GM19023 (cell line): ENCODE data around the gene PVALB.

Source experiments
- ATAC-seq: cut with Tn5 transposase; IDR thresholded peaks from one replicate; pipeline ENCODE4 v1.9.1; 2021; ENCODE audit warnings: mild to moderate bottlenecking, moderate library complexity; ENCODE audit not compliant: unreplicated experiment

The PVALB gene

DNA sequence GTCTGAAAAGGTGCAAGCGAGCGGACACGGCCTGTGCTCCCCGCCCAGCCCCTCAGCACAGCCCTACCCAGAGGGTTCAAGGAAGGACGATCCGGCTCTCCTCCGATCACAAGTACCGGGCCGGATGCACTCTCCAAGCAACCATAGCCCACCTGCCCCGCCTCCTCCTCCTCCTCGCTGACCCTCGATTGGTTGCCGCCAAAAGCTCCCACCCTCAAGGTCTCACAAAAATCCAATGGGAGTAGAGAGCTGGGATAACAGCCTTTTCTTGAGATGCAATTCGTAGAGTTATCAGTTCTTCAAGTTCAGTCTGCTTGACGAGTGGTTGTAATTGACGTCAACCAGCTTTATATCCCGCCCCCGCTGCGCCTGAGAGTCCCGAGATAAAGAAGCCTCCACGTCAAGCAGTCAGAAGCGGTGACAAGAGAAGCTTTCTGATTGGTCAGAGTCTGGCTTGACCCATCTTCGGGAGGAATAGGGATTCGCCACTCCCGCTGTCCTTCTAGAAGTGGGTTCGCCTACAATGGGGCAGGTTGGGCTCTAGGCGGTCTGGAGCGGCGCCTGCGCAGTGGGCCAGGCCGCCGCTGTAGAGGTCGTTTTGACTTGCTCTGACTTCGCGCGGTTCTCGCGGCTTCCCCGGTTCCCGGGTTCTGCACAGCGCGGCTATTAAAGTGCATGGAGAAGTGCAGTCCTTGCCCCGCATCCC lies 40.7 kb downstream of the PVALB start, which contains the start of gene IFT27:
Gene IFT27 (minus strand): TSS at position 156 of the 706 bp plus-strand sequence. CDS start 412 bp downstream, outside the sequence.
- peak; percentile 85 for ATAC-seq

DNA sequence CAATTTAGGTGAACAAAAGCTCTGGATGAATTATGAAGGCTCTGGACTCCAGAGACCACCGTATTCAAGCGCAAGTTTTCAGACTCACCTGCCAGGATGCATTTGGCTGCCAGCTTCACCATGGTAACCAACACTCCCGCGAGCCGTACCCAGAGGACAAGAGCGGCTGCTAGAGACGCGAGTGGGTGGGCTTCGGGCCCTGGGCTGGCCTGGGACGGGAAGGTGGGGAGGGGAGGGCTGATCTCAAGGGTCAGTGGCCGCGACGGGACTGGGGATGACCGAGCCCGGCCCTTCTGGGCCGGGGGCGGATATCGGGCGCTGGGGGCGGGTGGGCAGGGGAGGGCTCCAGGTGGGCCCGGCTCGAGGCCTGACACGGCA lies 41.3 kb downstream of the PVALB start:
- peak; percentile 9 for ATAC-seq

DNA sequence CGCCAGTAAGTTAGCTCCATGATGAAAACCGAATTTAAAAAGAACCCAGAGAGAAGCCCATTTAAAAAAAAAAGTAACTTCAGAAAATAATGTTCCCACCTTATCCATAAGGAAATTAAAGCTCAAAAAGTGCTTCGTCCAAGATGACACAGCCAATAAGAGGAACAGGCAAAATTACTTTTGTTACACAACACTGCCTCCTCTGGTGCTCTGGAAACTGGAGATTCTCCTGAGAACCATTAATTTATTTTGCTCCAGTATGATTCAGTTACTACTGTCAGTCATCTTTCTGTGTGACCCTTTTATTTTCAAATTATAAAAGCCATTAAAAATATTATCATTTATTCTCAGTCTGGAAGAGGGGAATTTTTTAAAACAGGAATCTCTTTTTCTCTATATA lies 42.9 kb downstream of the PVALB start:
- ATAC-seq, result no peak

DNA sequence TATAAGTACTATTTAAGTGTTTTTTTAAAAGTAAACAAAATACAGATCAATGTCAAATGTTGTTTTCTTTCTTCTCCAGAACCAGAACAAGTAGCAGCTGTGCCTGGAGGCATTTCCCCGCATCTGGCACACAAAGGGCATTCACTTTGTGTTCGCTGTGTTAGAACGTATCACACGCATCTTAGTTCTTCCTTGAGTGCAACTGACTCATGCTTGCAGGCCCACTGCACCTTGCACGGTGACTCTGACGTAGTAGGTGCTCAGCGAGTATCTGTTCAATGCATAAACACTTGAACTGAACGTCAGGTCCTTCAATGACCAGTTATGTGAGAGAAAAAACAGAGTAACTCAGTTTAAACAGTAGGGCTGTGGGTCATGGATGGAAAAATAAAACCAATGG lies 44.4 kb downstream of the PVALB start:
- no peak for ATAC-seq

DNA sequence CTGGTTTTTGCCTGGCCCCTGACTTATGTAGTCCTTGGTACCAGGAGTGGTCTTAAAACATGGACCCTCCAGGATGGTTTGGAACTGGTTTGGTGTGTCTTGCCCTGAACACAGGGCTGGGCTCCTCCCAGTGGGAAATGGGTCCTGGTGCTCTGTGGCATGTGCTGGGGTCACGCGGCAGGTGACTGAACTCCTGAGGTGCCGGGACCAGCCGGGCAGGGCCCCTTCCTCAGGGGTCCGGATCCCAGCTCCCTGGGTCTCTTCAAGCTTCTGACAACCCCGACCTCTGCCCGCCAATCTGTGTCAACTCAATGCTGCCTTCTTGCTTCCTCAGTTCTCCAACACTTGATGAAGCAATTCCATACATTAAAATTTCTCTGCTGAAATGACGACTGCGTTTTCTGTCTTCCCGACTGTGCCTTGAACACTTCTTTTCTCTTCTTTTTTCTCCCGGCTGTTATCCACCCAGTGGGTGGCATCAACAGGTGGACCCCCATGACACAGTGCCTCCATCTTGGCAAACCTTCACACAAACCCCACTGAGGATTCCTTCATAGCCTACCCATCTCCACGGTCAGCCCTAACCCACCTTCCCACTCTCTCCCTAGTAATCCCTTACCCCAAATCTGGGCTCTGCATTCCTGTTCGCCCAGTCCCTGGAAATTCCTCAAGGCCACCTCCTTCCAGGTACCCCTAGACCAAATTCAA lies 45.3 kb downstream of the PVALB start:
- no peak for ATAC-seq

DNA sequence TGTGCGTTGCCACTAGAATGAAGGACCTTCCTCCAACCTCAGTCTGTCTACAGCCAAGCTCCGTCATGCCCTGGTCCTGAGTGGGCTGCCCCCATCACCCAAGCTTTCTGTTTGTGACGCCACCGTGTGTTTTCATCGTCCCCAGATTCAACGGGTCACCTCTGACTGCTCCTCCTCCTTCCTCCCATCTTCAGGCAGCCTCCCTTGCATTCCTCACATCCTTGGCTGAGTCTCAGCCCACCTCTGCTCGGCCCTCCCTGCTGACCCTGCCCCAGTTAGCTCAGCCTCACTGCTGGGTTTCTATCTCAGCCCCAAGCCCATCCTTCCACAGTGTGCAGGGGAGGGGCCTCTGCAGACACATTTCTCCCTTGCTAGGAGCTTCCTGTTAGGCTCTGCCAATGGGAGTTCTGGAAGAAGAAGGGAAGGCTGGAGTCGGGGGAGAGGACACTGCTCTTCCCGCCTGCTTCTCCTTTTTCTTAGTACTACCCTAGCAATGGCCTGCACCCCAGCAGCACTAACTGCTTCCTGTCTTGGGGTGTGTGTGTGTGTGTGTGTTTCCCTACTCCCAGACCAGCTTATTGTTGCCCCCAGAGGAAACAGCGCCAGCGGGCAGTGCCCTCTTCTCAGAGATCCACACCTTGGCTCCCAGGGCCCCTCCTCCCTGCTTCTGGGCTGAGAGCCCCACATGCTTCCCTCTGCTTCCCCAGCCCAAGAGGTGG lies 46.2 kb downstream of the PVALB start:
- ATAC-seq, result no peak

DNA sequence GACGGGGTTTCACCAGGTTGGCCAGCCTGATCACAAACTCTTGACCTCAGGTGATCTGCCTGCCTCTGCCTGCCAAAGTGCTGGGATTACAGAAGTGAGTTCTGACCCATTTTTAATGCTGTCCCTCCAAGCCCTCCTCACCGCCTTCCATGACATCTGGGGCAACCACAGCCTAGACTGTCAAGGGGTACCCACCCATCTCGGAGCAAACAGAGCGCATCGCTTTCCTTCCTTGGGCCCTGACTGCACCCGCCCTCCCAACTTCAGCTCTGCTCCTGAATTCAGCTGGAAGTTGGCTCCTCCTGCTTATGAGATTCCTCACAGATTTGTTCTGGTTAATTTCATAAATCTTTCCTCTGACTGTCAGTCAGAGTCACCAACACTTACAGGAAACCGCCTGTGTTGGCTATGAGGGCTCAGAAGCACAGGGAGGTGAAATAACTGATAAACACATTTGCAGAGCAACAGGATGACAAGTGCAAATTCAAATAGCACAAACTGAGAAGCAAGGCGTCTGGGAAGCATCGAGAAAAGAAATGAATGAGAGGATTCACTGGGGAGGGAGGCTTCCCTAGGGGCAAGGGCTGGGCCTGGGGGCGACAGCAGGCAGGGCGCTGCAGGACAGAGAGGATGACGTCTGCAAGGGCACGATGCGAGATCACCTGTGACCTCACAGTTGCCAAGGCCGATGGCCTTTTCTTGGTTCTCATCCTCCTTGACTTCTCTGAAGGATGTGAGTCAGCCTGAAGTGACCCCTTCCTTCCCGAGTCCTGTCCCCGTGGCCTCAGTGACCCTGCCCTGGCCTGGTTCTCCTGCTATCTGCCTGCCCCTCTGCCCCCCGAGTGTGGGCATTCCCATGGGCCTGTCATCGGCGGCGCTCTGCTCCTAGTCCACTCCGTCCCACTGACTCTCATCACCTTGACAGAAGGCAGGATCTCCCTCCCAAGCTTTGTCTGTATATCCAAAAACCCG lies 47.0 kb downstream of the PVALB start:
- ATAC-seq, result no peak

DNA sequence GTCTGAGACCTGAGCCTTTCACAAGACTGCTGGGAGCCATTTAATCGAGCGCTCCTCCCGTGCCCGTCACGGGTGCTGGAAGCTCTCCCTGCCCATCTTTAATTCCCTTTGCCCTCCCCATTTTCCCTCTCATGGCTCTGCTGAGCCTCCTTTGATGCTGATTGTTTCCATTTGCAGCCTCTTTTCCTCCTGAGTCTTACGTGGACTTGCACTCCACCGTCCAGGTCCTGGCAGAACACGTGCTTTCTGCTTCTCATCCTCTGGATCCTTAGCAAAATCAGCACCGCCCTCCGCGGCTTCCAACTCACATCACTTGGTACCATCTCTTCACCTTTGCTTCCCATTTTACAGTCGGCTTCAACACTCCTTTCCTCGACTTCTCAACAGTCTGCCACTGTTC lies 48.2 kb downstream of the PVALB start:
- ATAC-seq, result no peak

DNA sequence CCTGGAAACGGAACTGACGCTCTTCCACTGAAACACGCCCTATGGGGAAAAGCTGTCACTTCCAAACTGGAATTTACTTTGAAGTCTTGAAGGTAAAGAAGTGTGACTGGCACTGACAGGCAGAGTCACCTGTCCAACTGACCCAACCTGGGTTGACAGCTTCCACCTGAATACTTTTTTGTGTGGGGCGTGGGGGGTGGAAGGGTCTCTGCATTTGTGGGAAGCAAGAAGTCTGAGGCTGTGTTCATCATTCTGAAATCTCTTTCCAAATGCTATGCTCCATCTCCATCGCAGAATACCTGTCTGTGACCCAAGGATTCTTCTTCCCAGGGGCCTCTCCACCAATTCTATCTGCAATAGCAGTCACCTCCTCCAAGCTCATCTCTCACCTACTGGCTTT lies 48.7 kb downstream of the PVALB start:
- ATAC-seq, result no peak

DNA sequence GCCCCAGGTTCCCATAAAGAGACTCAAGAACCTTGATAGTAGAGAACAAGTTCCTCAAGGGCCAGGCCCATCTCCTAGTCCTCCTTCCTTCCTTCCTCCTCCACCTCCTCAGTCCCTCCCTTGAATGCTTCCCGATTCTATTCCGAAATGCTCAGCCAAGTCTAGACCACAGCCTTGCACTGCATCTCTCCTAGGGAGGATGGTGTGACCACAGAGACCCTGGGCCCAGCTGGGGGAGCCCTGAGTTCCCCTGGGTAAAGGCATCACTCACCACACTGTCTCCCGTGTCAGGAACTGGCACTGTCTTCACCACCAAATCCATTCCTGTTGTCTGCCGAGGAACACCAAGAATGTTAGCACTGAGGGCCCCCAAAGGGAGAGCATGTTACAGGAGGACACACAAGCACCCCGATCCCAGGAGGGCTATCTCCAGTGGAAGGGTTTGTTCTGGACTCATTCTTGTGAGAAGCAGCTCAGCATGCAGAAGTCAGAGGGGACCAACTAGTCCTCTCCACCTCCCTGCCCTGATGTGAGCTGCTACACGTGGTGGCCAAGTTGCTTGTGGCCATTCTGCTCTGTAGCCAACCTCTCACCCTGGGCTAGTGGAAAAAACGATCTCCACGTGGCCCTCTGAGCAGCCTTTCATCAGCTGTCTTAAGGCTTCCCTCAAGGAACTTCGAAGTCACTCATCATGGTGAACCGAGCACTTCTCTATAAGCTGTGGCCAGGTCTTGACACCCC lies 49.6 kb downstream of the PVALB start:
- ATAC-seq, result no peak

DNA sequence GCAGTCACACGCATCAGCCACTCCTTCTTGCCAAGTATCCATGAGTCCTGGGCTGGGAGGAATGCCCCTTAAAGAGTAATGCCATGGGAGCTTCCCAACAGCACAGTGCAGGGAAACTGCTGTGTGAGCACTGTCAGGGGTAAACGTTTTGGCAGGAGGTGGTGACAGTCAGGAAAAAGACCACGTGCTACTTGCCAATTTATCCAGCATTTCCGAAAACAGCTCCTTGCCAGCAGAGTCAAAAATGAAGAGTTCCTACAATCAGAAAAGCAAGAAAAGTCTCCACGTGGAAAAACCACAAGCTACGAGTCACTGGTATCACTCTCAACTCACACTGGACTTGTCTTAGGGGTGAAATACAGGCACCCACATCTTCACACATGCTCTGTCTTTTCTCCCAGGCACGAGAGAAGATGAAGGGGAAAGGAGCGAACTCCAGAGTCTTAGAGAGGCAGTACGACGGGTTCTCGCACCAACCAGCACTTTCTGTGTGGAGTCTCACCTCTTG lies 50.8 kb downstream of the PVALB start:
- no peak for ATAC-seq

DNA sequence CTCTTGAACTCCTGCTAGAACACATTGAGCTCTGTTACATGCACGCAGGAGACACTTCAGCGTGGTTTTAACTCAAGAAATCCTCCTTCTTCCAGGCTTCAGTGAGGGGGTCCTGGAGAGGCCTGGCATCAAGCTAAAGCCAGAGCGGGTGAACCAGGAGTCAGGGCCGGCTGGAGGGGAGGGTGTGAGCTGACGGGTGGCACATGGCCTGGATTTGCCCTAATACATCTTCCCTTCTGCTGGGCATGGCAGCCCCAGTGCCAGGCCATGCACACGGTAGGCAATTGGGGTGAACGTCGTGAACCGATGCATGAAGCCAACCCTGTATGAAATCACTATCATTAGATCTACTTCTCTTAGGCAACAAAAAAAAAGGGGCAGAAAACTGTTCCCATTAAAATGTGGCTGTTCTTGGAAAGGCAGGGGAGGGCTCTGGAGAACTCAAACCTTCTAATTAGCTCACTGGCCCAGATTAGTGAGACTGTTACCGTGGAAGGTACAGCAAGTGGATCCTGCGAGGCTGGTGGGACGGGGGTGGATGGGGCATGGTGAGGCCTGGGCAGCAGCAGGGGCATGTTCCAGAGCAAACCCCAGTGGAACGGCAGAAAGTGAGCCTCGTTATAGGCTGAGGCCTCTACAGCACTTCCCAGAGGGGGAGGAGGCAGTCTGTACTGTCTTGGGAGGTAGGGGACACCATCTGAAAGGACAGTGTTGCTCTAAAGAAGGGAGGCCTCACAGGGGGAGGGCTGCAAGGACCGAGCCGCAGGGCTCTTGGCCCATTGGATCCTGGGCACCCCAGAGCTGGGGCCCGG lies 51.5 kb downstream of the PVALB start:
- no peak for ATAC-seq

DNA sequence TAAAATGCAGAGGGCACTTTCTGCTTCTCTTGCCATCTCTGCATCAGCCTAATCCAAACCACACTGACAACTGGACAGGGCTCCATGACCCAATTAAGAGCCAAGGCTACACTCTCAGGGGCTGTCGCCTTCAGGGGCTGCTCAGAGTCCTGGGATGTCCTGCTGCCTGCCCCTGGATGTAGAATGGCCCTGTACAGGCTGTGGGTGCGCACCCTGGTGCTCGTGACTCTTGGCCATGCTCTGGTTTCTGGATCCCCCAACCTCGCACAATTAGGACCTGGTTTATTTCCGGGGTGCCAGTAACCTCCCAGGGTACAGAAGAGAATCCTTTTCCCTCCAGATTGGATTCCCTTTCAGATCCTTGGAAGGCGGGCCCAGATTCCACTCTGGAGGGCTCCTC lies 52.2 kb downstream of the PVALB start:
- ATAC-seq, result no peak

DNA sequence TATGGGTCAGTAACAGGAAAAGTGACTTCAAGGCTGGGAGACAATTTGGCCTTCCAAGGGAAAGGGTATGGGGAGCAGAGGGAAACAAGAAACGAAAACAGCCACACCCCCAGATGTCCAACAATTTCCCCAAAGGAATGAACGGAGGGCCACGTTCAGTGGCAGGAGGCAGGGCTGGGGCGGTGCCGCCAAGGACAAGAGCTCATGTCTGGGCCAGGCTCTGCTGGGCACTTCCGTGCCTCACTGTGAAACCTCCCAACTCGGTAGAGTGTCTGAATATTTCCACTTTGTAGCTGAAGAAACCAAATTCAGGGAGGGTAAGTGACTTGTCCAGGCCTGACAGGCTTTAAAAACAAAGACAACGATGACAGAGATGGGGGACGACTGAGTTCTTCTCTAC lies 52.8 kb downstream of the PVALB start:
- ATAC-seq, result no peak

DNA sequence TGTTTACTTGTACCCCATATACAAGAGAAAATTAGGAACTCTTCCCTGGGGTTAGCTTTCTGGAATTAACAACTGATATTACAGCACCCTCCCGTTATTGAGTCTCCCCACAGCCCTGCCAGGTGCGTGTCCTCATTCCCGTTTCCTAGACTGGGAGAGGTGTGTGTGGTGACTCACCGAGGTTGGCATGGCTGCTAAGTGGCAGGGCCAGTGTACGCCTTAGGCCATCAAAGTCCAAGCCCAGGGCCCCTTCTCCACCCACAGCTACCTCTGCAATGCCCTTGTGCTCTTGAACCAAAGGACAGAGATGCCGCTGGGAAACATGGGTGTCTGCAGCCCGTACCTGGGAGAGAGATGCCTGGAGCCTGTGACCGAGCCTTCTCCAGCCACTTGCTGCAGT lies 53.3 kb downstream of the PVALB start:
- no peak for ATAC-seq

DNA sequence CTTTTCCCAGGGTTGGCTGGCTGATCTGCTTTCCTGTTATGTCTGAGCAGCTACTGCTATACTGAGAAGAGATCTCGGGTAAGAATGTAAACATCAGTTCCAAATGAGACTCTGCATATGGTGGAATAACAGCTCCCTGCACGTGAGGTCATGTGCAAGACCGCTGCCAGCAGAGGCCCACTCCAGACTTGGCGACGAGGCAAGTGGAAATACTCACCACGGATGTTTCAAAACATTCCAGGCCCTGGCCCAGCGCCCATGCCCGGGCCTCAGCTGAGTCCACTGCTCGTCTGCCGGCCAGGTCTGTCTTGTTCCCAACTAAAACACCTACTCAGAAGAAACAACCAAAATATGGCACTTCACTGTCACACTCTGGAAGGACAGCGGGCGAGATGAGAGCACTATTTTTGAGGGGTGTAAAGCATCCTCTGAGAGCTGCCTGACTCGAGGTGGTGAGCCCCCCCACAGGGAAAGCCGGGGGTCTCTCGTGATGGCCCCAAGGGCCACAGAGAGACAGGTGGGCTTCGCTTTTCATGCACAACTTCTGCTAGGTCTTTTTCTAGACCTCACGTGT lies 54.1 kb downstream of the PVALB start:
- ATAC-seq, result no peak

DNA sequence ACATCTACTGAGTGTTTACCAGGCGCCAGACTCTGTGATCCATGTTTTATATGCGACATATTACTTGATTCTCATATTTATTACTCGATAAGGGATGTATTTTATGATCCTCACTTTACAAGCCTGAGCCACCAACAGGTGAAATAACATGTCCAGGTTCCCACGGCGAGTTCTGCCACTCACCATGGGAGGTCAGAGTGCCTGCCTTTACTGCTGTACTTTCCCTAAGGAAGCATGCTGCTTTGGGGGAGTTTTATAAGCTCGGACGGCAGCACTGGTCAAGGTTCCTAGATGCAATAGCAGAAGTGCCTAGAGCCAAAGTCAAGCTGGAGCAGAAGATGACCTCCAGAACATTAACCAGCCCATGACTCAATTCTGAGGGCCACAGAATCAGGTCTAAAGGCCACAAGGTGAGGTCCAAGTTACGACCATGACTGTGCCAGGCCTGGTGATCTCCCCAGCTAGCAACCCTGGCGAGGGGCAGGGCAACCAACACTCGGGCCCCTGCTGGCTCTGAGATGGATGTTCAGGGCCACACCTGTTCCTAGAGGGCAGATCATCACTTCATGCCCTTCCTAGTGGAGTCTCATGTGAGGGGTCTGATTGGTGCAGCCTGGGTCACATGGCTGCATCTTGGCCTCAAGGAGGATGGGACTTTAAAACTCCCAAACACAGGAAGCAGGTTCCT lies 55.1 kb downstream of the PVALB start:
- ATAC-seq, result no peak

DNA sequence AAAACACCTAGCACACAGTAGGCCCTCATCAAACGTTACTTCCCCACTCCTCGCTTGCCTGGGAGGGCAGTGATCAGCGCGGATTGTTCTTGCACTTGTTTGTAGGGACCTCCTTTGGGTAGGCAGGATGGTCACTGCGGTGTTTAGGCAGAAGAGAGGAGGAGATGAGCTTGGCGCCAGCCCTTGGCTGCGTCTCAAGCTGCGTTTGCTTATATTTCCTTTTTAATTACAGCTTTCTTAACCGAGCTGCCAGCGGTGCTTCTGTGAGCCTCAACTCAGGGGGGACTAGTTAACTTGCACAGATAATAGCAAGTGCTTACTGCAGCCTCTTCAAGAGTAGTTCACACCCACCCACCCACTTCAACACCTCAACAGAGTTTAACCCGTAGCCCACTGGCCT lies 56.0 kb downstream of the PVALB start:
- no peak for ATAC-seq
